ENCODE results near the gene DPH2.

Gene DPH2

GRCh38 chr1:43974443-43975248, 4.8 kb downstream of the DPH2 start, which contains the start of gene ATP6V0B:
Gene ATP6V0B (plus strand): TSS chr1:43974960. CDS start chr1:43975041, 81 bp downstream.
- peaks cover 28% of the 10 kb centered on the region for H3K36me3 ChIP-seq (ENCODE audit: control insufficient read depth, insufficient read depth, low read length)

DNA sequence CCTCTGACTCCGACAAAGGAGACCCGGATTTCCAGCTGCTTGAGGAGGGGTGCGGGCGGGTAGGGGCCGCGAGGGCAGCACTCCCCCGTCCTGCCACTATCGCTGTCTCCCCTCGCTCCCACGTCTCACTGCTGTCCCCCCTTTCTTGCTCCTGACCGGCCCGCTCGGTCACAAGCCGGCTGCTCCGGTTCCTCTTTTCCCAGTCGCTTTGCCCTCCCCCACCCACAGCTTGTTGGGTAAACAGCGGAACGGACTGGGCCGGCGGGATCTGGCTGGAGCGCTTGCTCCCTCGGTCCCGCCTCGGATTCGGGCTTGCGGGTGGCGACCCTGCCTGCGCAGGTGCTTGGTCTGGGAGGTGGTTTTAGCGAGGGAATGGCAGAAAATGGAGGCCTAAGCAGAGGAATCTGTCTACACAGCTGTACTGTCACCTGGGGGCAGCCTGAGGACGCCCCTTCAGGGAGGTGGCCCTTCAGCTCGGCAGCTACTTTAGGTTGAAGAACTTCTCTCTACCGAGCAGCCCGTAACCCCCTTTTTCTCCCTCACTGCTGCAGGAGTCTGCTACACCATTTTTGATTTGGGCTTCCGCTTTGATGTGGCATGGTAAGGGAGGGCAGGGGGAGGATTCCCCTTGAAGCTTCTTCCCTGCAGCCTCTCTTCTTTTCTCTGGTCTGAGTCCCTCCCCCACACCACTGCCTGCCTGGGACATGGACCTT, 5.6 kb downstream of the DPH2 start:
- H3K36me3 ChIP-seq (ENCODE audit: control insufficient read depth, insufficient read depth, low read length) = peaks cover 28% of the 10 kb centered on the region
- no peaks in the 10 kb centered on the region for H3K27me3 ChIP-seq (ENCODE audit: control insufficient read depth, insufficient read depth, low read length)
- no peaks in the 10 kb centered on the region for H3K9me3 ChIP-seq (ENCODE audit: control insufficient read depth, insufficient read depth, low read length)
- H3K9ac ChIP-seq (ENCODE audit: low read depth, low read length) = peak overlapping the region; percentile 81
- peaks cover 9% of the 10 kb centered on the region for H3K4me1 ChIP-seq (ENCODE audit: control insufficient read depth, insufficient read depth, low read length)
- peak overlapping the region; percentile 92 for H3K4me3 ChIP-seq (ENCODE audit: low read depth, low read length)

More at GRCh38 chr1:43974443-43975248, 4.8 kb downstream of the DPH2 start, which contains the start of gene ATP6V0B:
- no peaks in the 10 kb centered on the region for H3K9me3 ChIP-seq (ENCODE audit: control insufficient read depth, insufficient read depth, low read length)
- peak within 1 kb of the TSS; percentile 81 for H3K9ac ChIP-seq (ENCODE audit: low read depth, low read length)
- no peaks in the 10 kb centered on the region for H3K27me3 ChIP-seq (ENCODE audit: control insufficient read depth, insufficient read depth, low read length)
- peaks cover 3% of the 10 kb centered on the region for H3K4me1 ChIP-seq (ENCODE audit: control insufficient read depth, insufficient read depth, low read length)
- H3K4me3 ChIP-seq (ENCODE audit: low read depth, low read length) = peak within 1 kb of the TSS; percentile 92

DNA sequence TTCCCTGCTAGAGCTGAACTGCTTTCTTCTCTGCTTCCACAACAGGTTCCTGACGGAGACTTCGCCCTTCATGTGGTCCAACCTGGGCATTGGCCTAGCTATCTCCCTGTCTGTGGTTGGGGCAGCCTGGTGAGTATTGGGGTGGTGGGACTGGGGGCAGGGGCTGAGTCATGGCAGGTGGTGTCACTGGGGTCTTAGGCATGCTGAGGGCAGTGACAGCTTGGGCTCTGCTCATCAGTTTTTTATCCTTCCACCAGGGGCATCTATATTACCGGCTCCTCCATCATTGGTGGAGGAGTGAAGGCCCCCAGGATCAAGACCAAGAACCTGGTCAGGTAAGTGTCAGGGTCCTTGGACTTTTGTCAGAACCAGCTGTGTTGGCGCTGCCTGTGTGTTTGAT, 6.2 kb downstream of the DPH2 start:
- Histone ChIP-seq H3K9me3 (ENCODE audit: control insufficient read depth, insufficient read depth, low read length) (no peaks in the 10 kb centered on the region), H3K36me3 (ENCODE audit: control insufficient read depth, insufficient read depth, low read length) (peaks cover 28% of the 10 kb centered on the region), H3K4me1 (ENCODE audit: control insufficient read depth, insufficient read depth, low read length) (peaks cover 11% of the 10 kb centered on the region), H3K27me3 (ENCODE audit: control insufficient read depth, insufficient read depth, low read length) (no peaks in the 10 kb centered on the region), H3K4me3 (ENCODE audit: low read depth, low read length) (peak overlapping the region; percentile 92), H3K9ac (ENCODE audit: low read depth, low read length) (no peak overlapping the region)

DNA sequence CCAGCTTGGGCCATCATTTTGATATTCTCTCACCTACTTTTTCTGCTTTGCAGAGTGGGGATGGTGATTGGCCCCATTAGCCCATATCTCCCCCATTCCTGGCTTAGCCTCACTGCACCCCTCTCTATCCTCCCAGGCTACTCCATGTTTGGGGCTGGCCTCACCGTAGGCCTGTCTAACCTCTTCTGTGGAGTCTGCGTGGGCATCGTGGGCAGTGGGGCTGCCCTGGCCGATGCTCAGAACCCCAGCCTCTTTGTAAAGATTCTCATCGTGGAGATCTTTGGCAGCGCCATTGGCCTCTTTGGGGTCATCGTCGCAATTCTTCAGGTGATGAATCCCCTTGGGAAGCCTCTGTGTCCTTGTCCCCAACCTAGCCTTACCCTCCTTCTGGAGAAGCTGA, 7.1 kb downstream of the DPH2 start:
- no peak overlapping the region for H3K9ac ChIP-seq (ENCODE audit: low read depth, low read length)
- H3K4me3 ChIP-seq (ENCODE audit: low read depth, low read length) = no peak overlapping the region
- H3K9me3 ChIP-seq (ENCODE audit: control insufficient read depth, insufficient read depth, low read length) = no peaks in the 10 kb centered on the region
- H3K36me3 ChIP-seq (ENCODE audit: control insufficient read depth, insufficient read depth, low read length) = peaks cover 29% of the 10 kb centered on the region
- no peaks in the 10 kb centered on the region for H3K27me3 ChIP-seq (ENCODE audit: control insufficient read depth, insufficient read depth, low read length)
- H3K4me1 ChIP-seq (ENCODE audit: control insufficient read depth, insufficient read depth, low read length) = peaks cover 11% of the 10 kb centered on the region

- H3K27me3 ChIP-seq (ENCODE audit: control insufficient read depth, insufficient read depth, low read length) = no peaks in the 10 kb centered on the region
- H3K9ac ChIP-seq (ENCODE audit: low read depth, low read length) = no peak overlapping the region
- no peak overlapping the region for H3K4me3 ChIP-seq (ENCODE audit: low read depth, low read length)
- no peaks in the 10 kb centered on the region for H3K9me3 ChIP-seq (ENCODE audit: control insufficient read depth, insufficient read depth, low read length)
- peaks cover 24% of the 10 kb centered on the region for H3K36me3 ChIP-seq (ENCODE audit: control insufficient read depth, insufficient read depth, low read length)
- H3K4me1 ChIP-seq (ENCODE audit: control insufficient read depth, insufficient read depth, low read length) = peaks cover 11% of the 10 kb centered on the region
These were observed 7.8 kb downstream of the DPH2 start for GRCh38 chr1:43977376-43978263.

GRCh38 chr1:43978264-43978550, 8.4 kb downstream of the DPH2 start:
- no peaks in the 10 kb centered on the region for H3K9me3 ChIP-seq (ENCODE audit: control insufficient read depth, insufficient read depth, low read length)
- H3K4me3 ChIP-seq (ENCODE audit: low read depth, low read length) = peak overlapping the region; percentile 79
- no peak overlapping the region for H3K9ac ChIP-seq (ENCODE audit: low read depth, low read length)
- H3K36me3 ChIP-seq (ENCODE audit: control insufficient read depth, insufficient read depth, low read length) = peaks cover 24% of the 10 kb centered on the region
- peaks cover 11% of the 10 kb centered on the region for H3K4me1 ChIP-seq (ENCODE audit: control insufficient read depth, insufficient read depth, low read length)
- no peaks in the 10 kb centered on the region for H3K27me3 ChIP-seq (ENCODE audit: control insufficient read depth, insufficient read depth, low read length)

- H3K4me3 ChIP-seq (ENCODE audit: low read depth, low read length) = peak within 1 kb of the TSS; percentile 79
- H3K9me3 ChIP-seq (ENCODE audit: control insufficient read depth, insufficient read depth, low read length) = no peaks in the 10 kb centered on the region
- H3K27me3 ChIP-seq (ENCODE audit: control insufficient read depth, insufficient read depth, low read length) = no peaks in the 10 kb centered on the region
- peak within 1 kb of the TSS; percentile 77 for H3K9ac ChIP-seq (ENCODE audit: low read depth, low read length)
- H3K36me3 ChIP-seq (ENCODE audit: control insufficient read depth, insufficient read depth, low read length) = peaks cover 24% of the 10 kb centered on the region
- peaks cover 11% of the 10 kb centered on the region for H3K4me1 ChIP-seq (ENCODE audit: control insufficient read depth, insufficient read depth, low read length)
These were observed 8.9 kb downstream of the DPH2 start, which contains the start of gene B4GALT2 for GRCh38 chr1:43978551-43979260. Gene B4GALT2 (plus strand): TSS chr1:43979210. CDS start chr1:43981161, 1,951 bp downstream.

- H3K36me3 ChIP-seq (ENCODE audit: control insufficient read depth, insufficient read depth, low read length) = peaks cover 26% of the 10 kb centered on the region
- peaks cover 8% of the 10 kb centered on the region for H3K4me1 ChIP-seq (ENCODE audit: control insufficient read depth, insufficient read depth, low read length)
- H3K27me3 ChIP-seq (ENCODE audit: control insufficient read depth, insufficient read depth, low read length) = no peaks in the 10 kb centered on the region
- H3K4me3 ChIP-seq (ENCODE audit: low read depth, low read length) = peak overlapping the region; percentile 55
- no peak overlapping the region for H3K9ac ChIP-seq (ENCODE audit: low read depth, low read length)
- H3K9me3 ChIP-seq (ENCODE audit: control insufficient read depth, insufficient read depth, low read length) = no peaks in the 10 kb centered on the region
These were observed 9.4 kb downstream of the DPH2 start for GRCh38 chr1:43979261-43979527.

DNA sequence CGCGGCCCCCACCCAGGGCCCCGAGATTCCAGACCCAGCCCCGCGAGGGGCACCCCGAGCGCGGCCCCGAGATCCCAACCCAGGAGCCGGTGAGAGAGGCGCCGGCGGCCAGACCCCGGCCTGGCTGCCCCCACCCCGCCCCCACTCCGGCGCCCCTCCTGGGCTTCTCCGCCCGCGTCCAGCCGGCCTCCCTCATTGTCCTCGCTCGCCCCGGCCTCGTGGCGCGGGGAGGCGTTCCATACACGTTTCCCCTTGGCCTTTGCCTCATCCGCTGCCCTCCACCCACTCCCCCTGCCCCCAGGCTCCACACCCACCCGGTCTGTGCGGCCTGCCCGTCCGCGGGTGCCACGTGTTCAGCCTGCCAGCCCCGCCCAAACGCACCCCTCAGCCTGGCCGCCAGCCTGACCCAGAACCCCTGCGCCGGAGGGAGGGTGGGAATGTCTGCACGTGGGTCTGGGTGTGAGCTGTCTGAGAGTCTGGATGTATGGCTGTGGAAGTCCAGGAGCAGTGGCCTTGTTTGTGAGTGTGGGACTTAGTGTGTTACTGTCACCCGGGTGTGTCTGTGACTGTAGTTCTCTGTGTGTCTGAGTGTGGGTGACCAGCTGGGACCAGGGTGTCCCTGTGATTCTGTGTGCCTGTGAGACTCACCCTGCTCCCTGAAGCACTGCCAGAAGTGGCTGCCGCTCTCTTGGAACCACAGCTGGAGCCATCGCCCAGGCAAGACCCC, 9.9 kb downstream of the DPH2 start:
- Histone ChIP-seq H3K9me3 (ENCODE audit: control insufficient read depth, insufficient read depth, low read length) (no peaks in the 10 kb centered on the region), H3K36me3 (ENCODE audit: control insufficient read depth, insufficient read depth, low read length) (peaks cover 28% of the 10 kb centered on the region), H3K27me3 (ENCODE audit: control insufficient read depth, insufficient read depth, low read length) (no peaks in the 10 kb centered on the region), H3K4me1 (ENCODE audit: control insufficient read depth, insufficient read depth, low read length) (peaks cover 8% of the 10 kb centered on the region), H3K9ac (ENCODE audit: low read depth, low read length) (peak overlapping the region; percentile 77), H3K4me3 (ENCODE audit: low read depth, low read length) (peak overlapping the region; percentile 55)

DNA sequence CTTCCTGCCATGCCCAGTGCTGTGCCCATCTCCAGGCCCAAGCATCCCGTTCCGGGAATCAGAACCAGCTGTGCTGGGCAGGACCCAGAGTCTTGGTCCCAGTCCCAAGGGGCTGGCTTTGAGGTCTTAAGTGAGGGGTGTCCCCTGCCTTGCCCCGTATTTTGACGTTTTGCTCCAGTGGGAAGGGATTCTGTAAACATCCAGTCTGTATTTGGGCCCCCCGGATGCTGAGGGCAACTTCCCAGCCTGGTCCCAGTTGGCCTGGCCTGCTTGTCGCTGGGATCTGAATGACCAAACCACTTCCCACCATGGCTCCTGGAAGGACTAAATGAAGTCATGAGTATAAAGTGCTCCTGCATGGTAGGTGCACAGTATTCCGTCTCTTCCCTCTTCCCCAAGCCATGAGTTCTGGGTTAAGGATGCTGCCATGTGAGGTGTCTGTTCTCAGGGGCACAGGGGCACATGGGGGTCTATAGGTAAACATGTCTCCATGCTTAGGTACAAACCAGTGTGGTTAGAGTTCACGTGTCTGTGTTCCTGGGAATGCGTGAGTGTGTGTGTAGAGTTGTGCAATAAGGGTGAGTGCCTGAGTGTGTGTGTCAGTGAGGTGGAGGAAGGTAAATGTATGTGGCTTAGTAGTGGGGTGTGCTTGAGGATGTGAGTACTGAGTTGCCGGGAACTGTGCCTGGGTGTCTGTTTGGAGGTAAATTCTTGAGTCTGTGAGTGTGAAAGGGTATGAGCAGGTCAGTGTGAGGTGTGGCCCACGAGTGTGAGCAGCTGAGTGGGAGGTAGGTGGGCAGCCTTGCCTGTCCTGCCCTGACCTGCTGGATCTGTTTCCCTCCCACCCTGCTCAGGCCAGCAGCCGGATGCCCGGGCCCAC, 10.7 kb downstream of the DPH2 start:
- Histone ChIP-seq H3K36me3 (ENCODE audit: control insufficient read depth, insufficient read depth, low read length) (peaks cover 31% of the 10 kb centered on the region), H3K4me1 (ENCODE audit: control insufficient read depth, insufficient read depth, low read length) (peaks cover 8% of the 10 kb centered on the region), H3K9me3 (ENCODE audit: control insufficient read depth, insufficient read depth, low read length) (no peaks in the 10 kb centered on the region), H3K27me3 (ENCODE audit: control insufficient read depth, insufficient read depth, low read length) (no peaks in the 10 kb centered on the region), H3K4me3 (ENCODE audit: low read depth, low read length) (peak overlapping the region; percentile 55), H3K9ac (ENCODE audit: low read depth, low read length) (peak overlapping the region; percentile 77)

Measured in iPS-15b (cell line).